Endothelial cell of umbilical vein (primary cell): ENCODE data around the gene C1orf52. TPM values are rescaled to one million over a fixed set of nuclear protein-coding genes. Genes with fewer than 3 reads are reported as not detected.
"Not testable (repeated sequence)": the region's sequence is repeated elsewhere in the genome, so short reads cannot be mapped to it uniquely, and the experiment has no call there.

Source experiments
- BruUV-seq: library from RNA; stranded (reverse); fragments of 400-500 nt; replicated peaks from 2 replicates; lab custom pipeline; 2021; lab: Mats Ljungman, UMichigan
- CTCF ChIA-PET: fragments of 300-600, 350-600 bp; sonication (Branson Sonifier 250); formaldehyde crosslinking; loops from one replicate; lab custom pipeline; 2021; ENCODE audit warnings: antibody characterized with exemption, inconsistent platforms; lab: Charles Lee
- POLR2A ChIA-PET: fragments of 300-600, 350-600 bp; sonication (Branson Sonifier 250); formaldehyde crosslinking; loops from one replicate; lab custom pipeline; 2021; ENCODE audit warnings: antibody characterized with exemption, inconsistent platforms; lab: Charles Lee
- DNase-seq: peaks from one replicate; pipeline ENCODE4 v3.0.0-alpha.2; 2011; ENCODE audit warnings: low read depth, low spot score
- FAIRE-seq: peaks from 2 replicates; lab custom pipeline; 2011; peaks lifted over from hg19 to GRCh38; lab: Jason Lieb, UNC
- H2AFZ ChIP-seq: 2 replicates; pipeline ENCODE4 v1.6.0; 2012; ENCODE audit warnings: low read depth, low read length, control low read depth, inconsistent platforms
- H3K27ac ChIP-seq: 2 replicates; pipeline ENCODE4 v1.5.1; 2011; ENCODE audit warnings: low read depth, mild to moderate bottlenecking, control low read depth, low read length, moderate library complexity; ENCODE audit not compliant: insufficient read depth
- H3K27me3 ChIP-seq, 2 experiments: 2 replicates each; pipeline versions ENCODE4 v1.6.0 to v1.6.1; 2011; ENCODE audit warnings: low read length in 2 of 2, mixed read lengths in 1 of 2; ENCODE audit not compliant: control insufficient read depth in 2 of 2, insufficient read depth in 2 of 2
- H3K36me3 ChIP-seq, 2 experiments: 2 replicates in 1 of 2; 3 replicates in 1 of 2; pipeline ENCODE4 v1.5.1; 2011; ENCODE audit warnings: low read length in 2 of 2, mild to moderate bottlenecking in 1 of 2, moderate library complexity in 1 of 2; ENCODE audit not compliant: control insufficient read depth in 2 of 2, insufficient read depth in 2 of 2; ENCODE audit errors: extremely low read depth in 1 of 2
- H3K4me1 ChIP-seq: 3 replicates; pipeline ENCODE4 v1.5.1; 2011; ENCODE audit warnings: mild to moderate bottlenecking, low read length; ENCODE audit not compliant: control insufficient read depth, insufficient read depth; ENCODE audit errors: extremely low read depth
- H3K4me2 ChIP-seq: 2 replicates; pipeline ENCODE4 v1.6.1; 2011; ENCODE audit warnings: low read length, control low read depth, mixed read lengths; ENCODE audit not compliant: insufficient read depth
- H3K4me3 ChIP-seq, 3 experiments: fragments of 200-600 bp in 1 of 3; sonication (generic), shearing (Covaris generic) in 1 of 3; replicated peaks in 1 of 3; 2 replicates each; pipeline ENCODE4 v1.5.1; 2011 to 2016; ENCODE audit warnings: control low read depth in 3 of 3, low read length in 3 of 3, mild to moderate bottlenecking in 2 of 3, inconsistent platforms in 1 of 3, low read depth in 1 of 3, moderate library complexity in 1 of 3; ENCODE audit not compliant: insufficient read depth in 1 of 3
- H3K79me2 ChIP-seq: 2 replicates; pipeline ENCODE4 v1.6.0; 2012; ENCODE audit warnings: low read length, inconsistent platforms; ENCODE audit not compliant: control insufficient read depth, insufficient read depth
- H3K9ac ChIP-seq: replicated peaks from 2 replicates; pipeline ENCODE3; 2011; ENCODE audit warnings: low read length, control low read depth; ENCODE audit not compliant: insufficient read depth; ENCODE audit errors: extremely low read depth
- H3K9me1 ChIP-seq: replicated peaks from 3 replicates; pipeline ENCODE4 v1.6.0; 2011; ENCODE audit warnings: mild to moderate bottlenecking, low read length; ENCODE audit not compliant: control insufficient read depth, insufficient read depth; ENCODE audit errors: extremely low read depth
- H3K9me3 ChIP-seq: replicated peaks from 2 replicates; pipeline ENCODE4 v1.5.1; 2012; ENCODE audit warnings: low read length, inconsistent platforms; ENCODE audit not compliant: control insufficient read depth, insufficient read depth
- H4K20me1 ChIP-seq: replicated peaks from 2 replicates; pipeline ENCODE3; 2011; ENCODE audit warnings: mild to moderate bottlenecking, low read length; ENCODE audit not compliant: control insufficient read depth, insufficient read depth; ENCODE audit errors: extremely low read depth
- CTCF ChIP-seq, 2 donors: IDR thresholded peaks; 1 replicate in 1 of 2; 2 replicates in 1 of 2; pipeline ENCODE4 v1.5.1; 2011; ENCODE audit warnings: low read length in 2 of 2, mild to moderate bottlenecking in 2 of 2, moderate library complexity in 2 of 2, control low read depth in 1 of 2, inconsistent platforms in 1 of 2, low read depth in 1 of 2; ENCODE audit not compliant: insufficient read depth in 1 of 2; ENCODE audit errors: extremely low read depth in 1 of 2
- EZH2 ChIP-seq: IDR thresholded peaks from 2 replicates; pipeline ENCODE4 v1.6.1; 2012; ENCODE audit warnings: borderline replicate concordance, low read depth, mild to moderate bottlenecking, moderate library complexity, low read length, inconsistent platforms; ENCODE audit not compliant: severe bottlenecking
- FOS ChIP-seq: IDR thresholded peaks from 2 replicates; pipeline ENCODE4 v1.6.1; 2011; ENCODE audit warnings: mild to moderate bottlenecking, low read length, moderate library complexity, borderline replicate concordance; ENCODE audit not compliant: insufficient read depth
- GATA2 ChIP-seq: IDR thresholded peaks from 2 replicates; pipeline ENCODE4 v1.7.0; 2011; ENCODE audit warnings: low read depth, mild to moderate bottlenecking, moderate library complexity, mixed read lengths, low read length; ENCODE audit not compliant: insufficient read length, insufficient read depth
- JUN ChIP-seq: IDR thresholded peaks from 2 replicates; pipeline ENCODE4 v1.6.1; 2011; ENCODE audit warnings: borderline replicate concordance, low read depth; ENCODE audit not compliant: insufficient read length, insufficient read depth
- MAX ChIP-seq: IDR thresholded peaks from 2 replicates; pipeline ENCODE4 v1.6.1; 2011; ENCODE audit not compliant: insufficient read depth, insufficient read length
- MYC ChIP-seq: IDR thresholded peaks from one replicate; pipeline ENCODE4 v1.6.1; 2011; ENCODE audit warnings: mild to moderate bottlenecking, low read depth, low read length
- POLR2A ChIP-seq: IDR thresholded peaks from 2 replicates; pipeline ENCODE4 v1.6.1; 2012; ENCODE audit warnings: low read depth, mild to moderate bottlenecking, control low read depth, low read length
- POLR2AphosphoS5 ChIP-seq: IDR thresholded peaks from 2 replicates; pipeline ENCODE4 v1.6.1; 2012; ENCODE audit warnings: low read depth, mild to moderate bottlenecking, control low read depth, low read length, moderate library complexity; ENCODE audit not compliant: insufficient read depth
- dilution Hi-C: fragments of 300-500 bp; cut with MboI; formaldehyde crosslinking; loops from one replicate; pipeline ENCODE4 v1.15.0; 2019; ENCODE audit warnings: low sequenced_read_pairs; ENCODE audit not compliant: extremely low pct_ligation_motif_present
- intact Hi-C: fragments of 100-400 bp; cut with micrococcal nuclease; formaldehyde crosslinking; loops from one replicate; pipeline ENCODE4 v1.10.0; 2022
- polyA plus RNA-seq, 4 experiments: library from polyadenylated mRNA; depleted of rRNA in 3 of 4; stranded (reverse) in 3 of 4; unstranded in 1 of 4; fragments of >200 nt; gene quantifications; 2 replicates each; pipeline versions ENCODE4 v1.2.1 to v1.2.3, GENCODE V29; 2011 to 2012; ENCODE audit warnings: missing spikeins in 1 of 4
- total RNA-seq: library from RNA; stranded (reverse); gene quantifications from 2 replicates; pipeline ENCODE4 v1.2.3, GENCODE V29; 2021

C1orf52 gene
- total and polyA plus RNA-seq, 2 donors (not counting 3 experiments of a cell fraction or from before 2014, with no cell fraction given): 22.7 to 26.7 TPM

DNA sequence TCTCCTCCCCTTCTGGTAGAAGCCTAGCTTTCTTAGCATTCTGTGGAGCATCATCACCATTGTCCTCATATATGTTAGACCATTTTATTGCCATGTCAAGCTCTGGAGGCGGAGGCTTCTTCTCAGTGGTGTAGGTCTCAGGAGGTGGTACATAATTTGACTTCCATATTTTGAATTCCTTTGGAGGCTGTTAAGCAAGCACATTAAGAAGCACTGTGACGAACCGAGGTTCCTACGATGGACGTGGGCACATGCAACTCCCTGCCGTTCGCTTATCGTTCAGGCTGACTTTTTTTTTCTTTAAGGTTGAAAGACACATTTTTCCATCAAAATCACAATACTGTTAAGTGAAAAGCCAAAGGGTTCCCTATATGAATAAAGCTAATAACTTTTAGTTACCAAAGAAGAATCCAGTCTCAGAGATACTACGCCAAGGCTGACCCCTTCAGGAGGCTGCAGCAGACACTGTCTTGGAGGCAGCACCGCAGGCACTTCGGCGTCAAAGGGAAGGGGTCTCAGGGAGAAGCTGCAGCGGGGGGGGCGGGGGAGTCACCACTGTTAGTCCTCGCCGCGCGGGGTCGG is 835 bp downstream of the C1orf52 start:
- peaks cover 28% of the 10 kb centered on the region for H3K79me2 ChIP-seq
- H3K4me3 ChIP-seq: peak overlapping the region; percentile 77 to 90 (median 82)
- no peaks in the 10 kb centered on the region for H4K20me1 ChIP-seq
- H3K27ac ChIP-seq: peak overlapping the region; percentile 82
- no peaks in the 10 kb centered on the region for H3K9me1 ChIP-seq
- H3K9me3 ChIP-seq: no peaks in the 10 kb centered on the region
- POLR2A ChIA-PET: interaction anchor here (1.1 kb wide), 2 partner anchors 314 to 322 kb away, joined by 3 to 4 read pairs; no protein-coding TSS in a partner anchor
- dilution Hi-C loops: no loop called here
- CTCF ChIA-PET: interaction anchor here (0.6 to 15.6 kb wide), 18 partner anchors 10 to 450 kb away, joined by 3 to 520 read pairs (median 5); partner anchors contain the start of genes BCL10 and ZNHIT6
- TF ChIP-seq CTCF (IDR thresholded peaks at IDR 0.05; ENCODE audit: extremely low read depth in 1 of 2, insufficient read depth in 1 of 2, low read depth in 1 of 2, low read length in 2 of 2) (no peak), FOS (no peak), POLR2AphosphoS5 (no peak), JUN (no peak), MYC (no peak), EZH2 (no peak), POLR2A (no peak), GATA2 (no peak), MAX (no peak)
- peaks cover 4 to 16% of the 10 kb centered on the region in 2 experiments for H3K36me3 ChIP-seq
- peaks cover 24% of the 10 kb centered on the region for H3K4me1 ChIP-seq
- H3K4me2 ChIP-seq: peak overlapping the region; percentile 94
- BruUV-seq: TSS peak; percentile 35
- H2AFZ ChIP-seq: no peak overlapping the region
- H3K27me3 ChIP-seq: no peaks in the 10 kb centered on the region
- peak; percentile 20 for DNase-seq
- peak overlapping the region; percentile 92 for H3K9ac ChIP-seq
- intact Hi-C loops: loop anchor here (1.0 kb wide), 5 partner anchors 17 to 313 kb away; partner anchors contain the start of gene SYDE2
- FAIRE-seq: no peak

DNA sequence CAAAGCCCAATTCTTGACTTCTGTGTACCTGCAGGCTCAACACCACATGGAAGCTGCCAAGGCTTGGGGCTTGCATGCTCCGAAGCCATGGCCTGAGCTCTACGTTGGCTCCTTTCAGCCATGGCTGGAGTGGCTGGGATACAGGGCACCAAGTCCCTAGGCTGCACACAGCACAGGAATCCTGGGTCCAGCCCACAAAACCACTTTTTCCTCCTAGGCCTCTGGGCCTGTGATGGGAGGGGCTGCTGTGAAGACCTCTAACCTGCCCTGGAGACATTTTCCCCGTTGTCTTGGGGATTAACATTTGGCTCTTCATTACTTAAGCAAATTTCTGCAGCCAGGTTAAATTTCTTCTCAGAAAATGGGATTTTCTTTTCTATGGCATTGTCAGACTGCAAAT is 10.4 kb downstream of the C1orf52 start:
- DNase-seq, BruUV-seq, H3K9me3 ChIP-seq, FAIRE-seq, H3K4me2 ChIP-seq, POLR2A ChIA-PET, H3K79me2 ChIP-seq, H3K36me3 ChIP-seq, H3K9me1 ChIP-seq, H3K27me3 ChIP-seq, H3K4me1 ChIP-seq, H3K4me3 ChIP-seq, intact Hi-C loops, H3K9ac ChIP-seq, H4K20me1 ChIP-seq, H2AFZ ChIP-seq, H3K27ac ChIP-seq, dilution Hi-C loops: not testable (repeated sequence)
- CTCF ChIA-PET: interaction anchor here (1.2 to 15.6 kb wide), 3 partner anchors 11 to 304 kb away, joined by 3 to 384 read pairs (median 14); no protein-coding TSS in a partner anchor
